ENCODE data around the gene MSRB3.
"Not testable (repeated sequence)": the region's sequence is repeated elsewhere in the genome, so short reads cannot be mapped to it uniquely, and the experiment has no call there.

Gene MSRB3

DNA sequence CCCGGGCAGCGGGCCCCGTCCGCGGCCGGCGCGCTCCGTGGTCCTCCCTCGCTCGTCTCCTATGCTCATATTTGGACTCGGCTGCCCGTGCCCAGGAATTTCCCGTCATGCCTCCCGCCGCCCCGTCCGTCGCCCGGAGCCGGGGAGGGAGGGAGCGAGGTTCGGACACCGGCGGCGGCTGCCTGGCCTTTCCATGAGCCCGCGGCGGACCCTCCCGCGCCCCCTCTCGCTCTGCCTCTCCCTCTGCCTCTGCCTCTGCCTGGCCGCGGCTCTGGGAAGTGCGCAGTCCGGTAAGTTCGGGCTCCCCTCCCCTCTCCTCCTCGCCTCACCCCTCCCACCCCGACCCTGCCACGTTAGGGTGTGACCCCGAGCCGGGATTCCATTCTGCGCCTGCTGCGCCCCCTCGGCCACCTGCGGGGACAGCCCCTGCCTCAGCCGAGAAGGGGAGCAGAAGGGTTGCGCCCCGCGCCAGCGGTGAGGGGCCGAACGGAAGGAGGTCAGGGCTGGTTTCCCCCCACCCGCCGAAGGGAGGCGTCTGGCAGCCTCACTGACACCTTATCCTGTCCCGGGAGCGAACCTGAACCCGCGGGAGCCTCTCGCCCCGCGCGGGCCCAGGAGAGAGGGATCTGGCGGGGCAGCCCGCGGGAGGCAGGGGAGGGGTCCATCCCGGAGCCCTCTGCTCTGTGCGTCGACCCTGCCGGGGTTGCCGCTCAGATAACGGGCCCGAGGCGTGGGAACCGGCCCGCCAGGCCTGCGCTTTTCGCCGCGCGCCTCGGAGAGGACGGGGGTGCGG lies at the start of gene MSRB3:
MSRB3 (plus strand) TSS at position 108 of the 793 bp plus-strand sequence. CDS start 29,897 bp downstream, outside the sequence.
- peak; percentile 85 for DNase-seq

DNA sequence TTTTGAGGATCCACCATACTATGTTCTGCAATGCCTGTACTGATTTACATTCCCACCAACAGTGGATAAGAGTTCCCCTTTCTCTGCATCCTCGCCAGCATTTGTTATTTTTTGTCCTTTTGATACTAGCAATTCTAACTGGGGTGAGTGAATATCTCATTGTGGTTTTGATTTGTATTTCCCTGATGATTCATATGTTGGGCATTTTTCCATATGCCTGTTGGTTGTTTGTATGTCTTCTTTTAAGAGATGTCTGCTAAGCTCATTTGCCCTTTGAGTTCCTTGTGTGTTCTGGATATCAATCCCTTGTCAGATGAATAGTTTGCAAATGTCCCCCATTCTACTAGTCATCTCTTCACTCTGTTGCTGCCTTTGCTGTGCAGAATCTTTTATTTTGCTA lies 49.0 kb upstream of the MSRB3 start:
- peak; percentile 73 for DNase-seq

DNA sequence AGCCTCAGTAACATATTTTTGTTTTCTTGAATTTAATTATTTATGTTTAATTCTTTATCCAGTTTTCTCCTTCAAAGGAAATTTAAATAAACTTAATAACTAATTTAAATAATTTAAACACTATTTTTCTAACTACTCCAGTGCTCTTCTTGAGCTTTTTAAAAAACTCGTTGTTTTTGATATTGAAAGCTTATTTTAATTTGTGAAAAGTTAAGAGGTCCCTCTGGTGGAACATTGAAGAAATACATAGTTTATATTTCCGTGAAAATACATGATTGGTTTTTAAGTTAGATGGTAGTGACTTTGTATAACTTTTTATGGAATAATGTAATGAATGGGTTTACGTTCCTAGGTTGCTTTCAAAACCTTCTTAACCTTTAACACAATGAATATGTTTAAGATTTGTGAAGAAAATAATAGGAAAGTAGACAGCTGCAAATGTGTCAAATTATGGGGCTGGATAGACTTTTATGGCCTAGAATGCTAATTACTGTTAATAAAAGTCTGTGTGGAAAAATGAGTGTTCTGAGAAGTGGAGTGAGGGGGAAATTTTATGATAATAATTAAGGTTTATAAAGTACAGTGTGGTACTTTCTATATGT lies 45.9 kb upstream of the MSRB3 start:
- DNase-seq: peak; percentile 17

DNA sequence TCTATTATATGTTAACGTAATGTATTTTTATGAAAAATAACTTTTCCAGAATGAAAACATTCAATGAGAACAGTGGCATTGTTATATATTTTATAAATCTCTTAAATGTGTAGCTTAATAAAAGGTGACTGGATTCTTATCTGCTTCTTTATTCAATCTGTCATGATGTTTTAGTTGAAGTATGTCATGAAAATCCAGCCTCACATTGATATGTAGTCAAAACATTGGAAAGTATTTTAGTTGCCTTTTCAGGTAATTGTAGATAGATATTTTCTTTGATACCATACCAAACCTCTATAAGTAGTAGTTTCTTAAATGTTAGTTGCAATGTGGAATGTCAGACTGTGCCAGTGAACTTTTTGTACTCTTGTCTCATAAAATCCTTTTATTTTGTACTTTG lies 41.3 kb upstream of the MSRB3 start:
- DNase-seq: no peak

DNA sequence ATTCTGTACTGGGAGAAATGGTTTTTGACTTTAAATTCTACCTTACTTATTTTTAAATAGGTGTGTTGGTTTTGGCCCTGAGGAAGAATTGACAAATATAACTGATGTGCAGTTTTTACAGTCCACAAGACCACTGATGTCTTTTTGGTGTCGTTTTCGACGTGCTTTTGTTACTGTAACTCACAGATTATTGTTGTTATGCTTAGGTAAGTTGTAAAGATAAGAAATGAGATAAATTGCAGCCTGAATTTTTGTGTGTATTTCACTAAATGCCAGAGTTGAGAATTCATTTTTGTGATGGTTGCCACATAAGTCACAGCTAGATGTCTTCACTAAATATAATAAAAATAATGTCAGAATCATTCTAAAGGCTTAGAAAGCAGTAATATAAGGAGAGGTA lies 39.9 kb upstream of the MSRB3 start:
- no peak for DNase-seq

DNA sequence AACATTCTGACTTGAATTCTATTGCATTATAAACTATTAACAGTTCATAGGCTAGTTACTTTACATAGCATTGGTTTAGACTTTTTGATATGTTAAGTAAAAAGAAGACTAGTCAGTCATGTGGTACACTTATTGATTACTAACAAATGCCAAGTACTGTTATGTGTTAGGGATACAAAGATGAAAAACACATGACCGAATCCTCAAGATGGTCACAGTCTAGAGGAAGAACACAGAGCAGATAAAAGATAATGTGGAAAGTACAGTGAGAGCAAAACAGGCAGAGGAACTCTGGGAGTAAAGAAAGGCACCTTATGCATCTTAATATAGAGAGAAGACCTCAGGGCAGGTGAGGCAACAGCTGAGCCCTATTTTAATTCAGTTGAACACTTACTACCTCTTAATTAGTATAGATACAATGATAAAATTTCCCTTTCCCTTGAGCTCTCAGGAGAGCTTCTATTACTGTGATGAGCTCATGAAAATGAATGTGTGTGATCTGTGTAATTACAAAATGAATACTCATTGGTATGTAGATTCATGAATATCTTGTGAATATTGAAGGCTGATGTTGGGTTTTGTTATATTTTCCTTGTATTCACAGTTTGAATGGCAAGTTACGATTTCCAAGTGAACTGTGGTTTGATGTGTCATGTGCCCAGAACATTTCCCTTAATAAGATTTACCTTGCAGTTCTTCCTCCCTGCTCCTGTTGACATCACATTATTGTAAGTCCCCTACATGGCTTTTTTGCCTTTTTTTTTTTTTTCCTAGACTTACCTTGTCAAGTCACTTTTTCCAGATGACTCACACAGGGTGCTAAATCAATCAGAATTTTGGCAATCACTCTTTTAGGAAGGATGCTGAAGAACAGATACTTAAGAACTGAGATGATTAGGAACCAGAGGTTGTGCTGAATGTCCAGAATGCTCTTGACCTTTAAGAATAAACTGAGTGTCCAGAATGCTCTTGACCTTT lies 29.5 kb upstream of the MSRB3 start:
- peak; percentile 8 for DNase-seq

DNA sequence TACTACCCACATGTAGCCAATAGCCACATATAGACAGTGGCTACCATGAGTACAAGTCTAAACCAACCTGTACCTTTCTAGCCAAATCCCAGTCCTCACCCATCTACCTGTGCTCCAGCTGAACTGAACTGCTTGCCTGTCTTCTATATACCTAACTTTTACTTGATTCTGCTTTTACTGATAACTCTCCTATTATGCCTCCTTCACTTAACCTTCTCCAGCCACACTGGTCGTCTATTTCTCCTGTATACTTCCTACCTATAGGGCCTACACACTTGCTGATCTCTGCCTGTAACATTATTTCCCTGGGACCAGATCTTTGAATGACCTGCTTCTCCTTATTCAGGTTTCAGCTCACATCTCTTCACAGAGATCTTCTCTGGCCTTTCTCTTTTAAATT lies 26.0 kb upstream of the MSRB3 start:
- no peak for DNase-seq

DNA sequence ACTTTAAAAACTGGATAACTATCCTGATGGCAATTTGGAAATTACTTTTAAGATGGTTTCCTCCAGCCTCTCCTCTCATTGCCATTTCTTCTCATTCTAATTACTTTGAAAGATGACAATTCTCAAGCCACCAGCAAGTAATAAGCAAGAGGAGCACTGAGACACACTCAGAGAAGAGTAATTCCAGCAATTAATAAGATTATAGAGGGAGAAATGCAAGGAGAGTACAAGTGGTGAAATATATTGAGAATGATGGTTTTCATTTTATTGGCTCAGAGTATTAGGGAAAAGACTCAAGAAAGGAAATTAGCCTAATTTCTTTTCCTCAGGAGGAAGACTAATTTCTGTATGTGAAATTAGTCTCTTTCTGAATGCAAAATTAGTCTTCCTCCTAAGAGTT lies 20.5 kb upstream of the MSRB3 start:
- no peak for DNase-seq

DNA sequence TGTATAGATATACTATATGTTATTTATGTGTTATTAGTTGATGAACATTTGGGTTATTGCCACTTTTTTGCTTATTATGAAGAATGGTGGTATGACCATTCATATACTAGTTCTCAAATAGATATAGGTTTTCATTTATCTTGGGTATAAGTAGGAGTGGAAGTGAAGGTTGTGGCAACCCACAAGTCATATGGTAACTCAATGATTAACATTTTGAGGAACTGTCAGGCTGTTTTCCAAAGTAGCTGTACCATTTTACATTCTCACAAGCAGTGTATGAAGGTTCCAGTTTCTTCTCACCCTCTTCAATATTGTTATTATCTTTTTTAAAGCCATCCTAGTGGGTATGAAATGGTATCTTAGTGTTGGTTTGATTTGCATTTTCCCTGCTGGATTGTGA lies 19.0 kb upstream of the MSRB3 start:
- DNase-seq: no peak

DNA sequence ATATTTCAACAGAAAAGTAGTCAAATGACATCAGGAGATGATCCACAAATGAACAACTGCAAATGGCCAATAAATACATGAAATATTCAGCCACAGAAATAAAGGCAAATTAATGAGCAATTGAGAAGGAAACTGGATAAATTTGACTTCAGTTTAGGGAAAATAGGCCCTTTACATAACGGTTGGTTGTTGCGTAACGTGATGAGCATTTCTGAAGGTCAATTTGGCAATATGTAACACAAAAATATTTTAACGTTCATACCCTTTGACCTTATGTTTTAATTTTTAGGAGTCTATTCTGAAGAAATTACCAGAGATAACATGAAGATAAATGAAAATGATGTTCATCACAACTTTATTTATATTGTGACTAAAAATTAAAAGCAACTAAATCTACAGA lies 14.7 kb upstream of the MSRB3 start:
- no peak for DNase-seq

DNA sequence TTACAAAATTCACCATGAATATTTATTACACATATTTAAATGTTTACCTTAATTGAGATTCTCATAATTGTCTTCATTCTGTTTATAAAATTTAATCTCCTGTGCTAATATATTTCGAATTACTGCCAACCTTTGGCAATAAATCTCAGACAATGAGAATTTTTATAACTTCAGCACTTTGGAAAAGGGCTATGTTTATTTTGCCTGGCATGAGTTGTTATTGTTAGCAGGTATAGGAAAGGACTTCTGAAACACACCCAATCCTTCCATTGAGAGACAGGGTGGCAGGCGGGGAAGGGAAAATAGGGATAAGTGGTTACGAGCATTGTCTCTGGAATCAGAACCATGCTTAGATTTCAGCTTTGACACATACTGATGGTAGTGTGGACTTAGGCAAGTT lies 12.1 kb upstream of the MSRB3 start:
- DNase-seq: no peak

DNA sequence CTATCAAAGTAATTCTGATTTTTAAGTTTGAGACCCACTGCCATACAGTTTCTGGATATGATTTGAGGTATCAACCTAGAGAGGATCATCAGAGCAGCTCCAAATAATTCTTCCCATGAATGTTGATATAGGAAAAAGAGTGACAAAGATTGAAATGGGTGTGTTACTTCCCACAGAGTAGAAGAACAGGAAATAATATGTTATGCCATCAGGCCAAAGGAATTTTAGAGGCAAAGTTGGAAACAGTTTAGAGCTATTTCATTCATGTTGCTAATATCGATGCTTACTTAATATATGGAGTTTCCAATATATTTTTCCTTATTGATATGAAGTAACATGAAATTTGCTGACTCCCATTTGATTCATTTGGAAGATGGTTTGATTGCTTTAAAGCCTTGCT lies 8.9 kb upstream of the MSRB3 start:
- peak; percentile 24 for DNase-seq

DNA sequence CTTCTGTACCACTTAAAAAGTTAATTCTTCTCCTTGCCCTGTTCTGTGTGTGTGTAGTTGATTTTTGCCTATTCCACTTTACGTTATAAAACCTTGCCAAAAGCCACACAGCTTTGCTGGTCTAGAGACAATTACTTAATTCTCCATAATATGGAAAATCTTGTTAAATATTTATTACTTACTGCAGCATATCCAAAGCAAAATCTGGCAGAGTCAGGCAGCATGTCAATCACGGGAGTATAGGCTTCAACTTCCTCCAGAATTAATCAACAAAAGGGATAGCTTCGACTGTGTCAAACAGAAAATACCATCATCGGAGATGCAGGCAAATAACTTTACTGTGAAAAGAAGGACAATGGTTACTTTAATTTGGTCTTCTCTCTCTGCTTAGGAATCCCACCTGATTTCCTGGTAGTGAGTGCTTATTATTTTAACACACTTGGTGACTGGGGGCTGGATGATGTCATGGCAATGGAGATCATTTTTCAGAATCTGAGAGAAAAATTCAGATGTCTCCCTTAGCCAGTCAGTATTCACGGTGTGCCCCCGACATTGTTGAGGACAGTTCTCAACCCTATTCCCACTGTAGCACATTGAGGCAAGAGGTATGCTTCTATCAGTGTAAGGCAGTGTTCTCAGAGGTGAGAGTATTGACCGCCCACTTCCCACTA lies 3.7 kb upstream of the MSRB3 start:
- DNase-seq: no peak

DNA sequence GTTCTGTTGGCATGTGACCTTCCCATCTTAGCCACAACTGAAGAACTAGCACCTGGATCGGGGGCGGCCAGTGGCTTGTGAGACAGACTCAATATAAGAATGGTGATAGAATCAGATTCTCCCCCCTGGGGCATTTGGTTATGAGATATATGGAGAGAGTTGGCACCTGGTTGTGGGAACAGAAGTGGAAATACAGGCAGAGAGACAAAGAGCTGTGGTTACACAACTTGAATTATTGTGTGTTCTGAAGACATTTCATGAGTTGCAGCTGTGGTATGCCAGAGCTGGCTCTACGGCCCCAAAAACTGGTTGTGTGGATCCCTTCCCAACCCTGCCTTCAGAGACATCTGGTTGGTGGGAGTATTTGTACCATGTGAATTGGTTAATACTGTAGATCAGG lies 2.9 kb upstream of the MSRB3 start:
- no peak for DNase-seq

DNA sequence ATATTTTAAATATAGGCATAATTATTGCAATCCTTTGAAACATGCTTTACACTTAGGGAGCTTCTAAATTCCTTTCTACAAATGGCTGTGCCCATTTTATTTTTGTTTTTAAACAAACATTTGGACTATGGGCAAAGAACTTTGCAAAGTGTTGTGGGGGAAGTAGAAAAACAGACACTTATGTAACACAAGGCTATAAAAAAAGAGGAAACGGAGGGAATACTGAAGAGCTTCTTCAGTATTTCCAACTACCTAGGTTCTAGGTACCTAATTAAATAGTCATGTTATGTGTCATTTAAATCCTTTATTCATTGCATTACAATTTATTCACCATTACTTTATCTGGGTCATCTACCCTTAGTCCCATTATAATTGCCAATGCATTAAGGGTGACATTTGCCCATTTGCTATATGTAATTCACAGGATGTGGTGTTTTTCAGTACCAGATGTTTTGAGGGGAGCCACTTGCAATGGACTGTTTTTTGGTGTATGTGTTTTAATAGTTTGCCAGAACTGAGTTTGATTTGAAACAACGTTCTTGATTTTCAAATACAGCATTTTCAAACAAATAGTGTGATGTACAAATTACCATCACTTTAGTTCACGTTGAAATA lies 1.5 kb upstream of the MSRB3 start:
- no peak for DNase-seq

DNA sequence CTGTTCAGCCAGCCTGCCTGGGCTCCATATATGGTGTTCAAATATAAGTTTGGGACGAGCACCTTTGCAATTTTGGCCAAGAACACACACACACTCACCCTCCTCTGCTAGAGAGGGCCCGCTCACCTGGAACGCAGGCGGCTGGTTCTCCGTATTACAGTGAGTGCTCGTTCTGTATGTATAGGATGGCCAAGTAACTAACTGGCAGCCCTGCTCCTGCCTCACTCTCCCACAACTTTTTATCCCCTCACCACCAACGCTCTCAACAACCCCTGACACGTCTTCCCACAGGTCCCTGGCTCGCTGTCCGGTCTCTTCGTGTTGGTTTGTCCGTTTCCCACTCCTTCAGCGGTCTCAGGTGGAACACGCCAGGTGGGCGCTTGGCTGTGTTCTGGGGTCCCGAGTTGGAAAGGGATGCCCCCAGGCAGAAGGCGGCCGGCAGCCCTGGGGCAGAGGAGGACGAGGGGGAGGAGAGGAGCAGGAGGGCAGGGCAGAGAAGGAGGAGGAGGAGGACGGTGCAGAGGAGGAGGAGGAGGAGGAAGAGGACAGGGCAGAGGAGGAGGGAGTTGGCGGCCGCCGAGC lies 398 bp upstream of the MSRB3 start:
- DNase-seq: no peak

DNA sequence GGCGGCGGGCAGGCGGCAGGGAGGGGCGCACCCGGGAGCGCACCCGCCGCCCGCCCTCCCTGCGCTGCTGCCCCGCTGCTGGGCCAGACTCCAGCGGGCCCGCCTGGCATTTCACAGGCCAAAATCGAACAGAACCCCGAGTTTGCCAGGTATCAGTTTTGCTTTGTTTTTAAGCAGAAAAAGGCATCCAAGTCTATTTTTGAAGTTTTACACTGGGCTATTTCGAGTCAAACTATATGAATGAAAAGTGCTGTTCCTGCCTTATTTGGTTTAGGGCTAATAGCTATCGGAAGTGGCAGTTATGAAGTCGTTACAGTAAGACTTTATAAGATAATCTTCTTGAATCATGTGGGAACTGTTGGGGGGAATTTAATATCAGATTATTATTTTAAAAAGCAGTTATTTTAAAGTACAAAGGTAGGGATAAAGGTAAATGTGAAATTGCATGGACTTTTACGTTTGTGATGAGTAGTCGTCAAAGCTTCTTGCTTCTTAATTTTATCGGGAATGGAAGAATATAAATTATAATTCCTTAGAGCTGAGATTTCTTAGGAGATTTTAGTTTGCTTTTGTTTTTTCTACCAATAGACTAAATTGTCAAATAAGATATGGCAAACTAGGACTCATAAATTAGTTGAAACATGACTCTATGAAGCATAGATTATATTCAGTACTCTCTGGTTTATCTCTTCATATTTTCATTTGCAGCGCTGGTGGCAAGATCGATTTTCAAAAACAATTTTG lies 1.1 kb downstream of the MSRB3 start:
- no peak for DNase-seq

DNA sequence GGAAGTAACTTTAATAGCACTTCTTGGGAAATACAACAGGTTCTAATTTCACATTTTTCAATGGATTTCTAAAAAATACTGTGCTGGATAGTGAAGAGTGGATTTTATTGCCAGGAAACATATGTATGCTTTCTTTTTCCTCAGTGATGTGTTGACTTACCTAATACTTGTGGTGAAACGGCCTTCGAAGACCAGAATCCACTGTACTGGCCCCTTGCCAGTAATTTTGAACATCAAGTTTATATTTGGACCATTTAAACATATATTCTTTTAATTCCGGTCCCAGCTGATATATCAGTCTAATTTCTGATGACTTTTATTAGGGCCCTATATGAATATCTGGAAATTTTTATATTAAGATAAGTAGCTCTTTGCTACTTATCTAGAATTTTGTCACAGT lies 1.8 kb downstream of the MSRB3 start:
- peak; percentile 19 for DNase-seq

DNA sequence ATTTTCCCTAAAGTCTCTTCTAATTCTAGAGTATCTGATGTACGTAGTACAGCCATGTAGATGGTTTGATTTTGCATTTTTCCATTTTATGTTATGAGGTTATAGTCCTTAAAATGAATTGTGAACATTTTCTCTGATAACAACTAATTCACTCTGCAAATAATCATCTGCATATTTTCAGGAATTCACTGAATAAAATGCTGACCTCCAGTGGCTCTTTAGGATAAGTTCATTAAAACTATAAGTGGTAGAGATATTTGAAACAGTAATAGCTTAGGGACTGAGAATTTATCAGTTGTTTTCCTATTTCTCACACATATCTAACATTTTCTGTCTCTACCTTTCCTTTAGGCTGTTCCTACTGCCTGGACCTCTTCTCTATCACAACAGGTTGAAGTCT lies 4.4 kb downstream of the MSRB3 start:
- DNase-seq: no peak

DNA sequence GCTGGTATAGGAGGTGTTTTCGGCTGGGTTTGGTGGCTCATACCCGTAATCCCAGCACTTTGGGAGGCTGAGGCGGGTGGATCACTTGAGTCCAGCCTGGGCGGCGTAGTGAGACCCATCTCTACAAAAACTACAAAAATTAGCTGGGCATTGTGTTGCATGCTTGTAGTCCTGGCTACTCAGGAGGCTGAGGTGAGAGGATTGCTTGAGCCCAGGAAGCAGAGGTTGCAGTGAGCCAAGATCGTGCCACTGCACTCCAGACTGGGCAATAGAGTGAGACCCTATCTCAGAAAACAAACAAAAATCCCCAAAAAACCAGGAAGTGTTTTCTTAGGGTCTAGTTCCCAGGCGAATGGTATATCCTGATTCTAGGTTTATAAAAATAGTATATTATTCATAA lies 7.0 kb downstream of the MSRB3 start:
- not testable (repeated sequence) for DNase-seq

DNA sequence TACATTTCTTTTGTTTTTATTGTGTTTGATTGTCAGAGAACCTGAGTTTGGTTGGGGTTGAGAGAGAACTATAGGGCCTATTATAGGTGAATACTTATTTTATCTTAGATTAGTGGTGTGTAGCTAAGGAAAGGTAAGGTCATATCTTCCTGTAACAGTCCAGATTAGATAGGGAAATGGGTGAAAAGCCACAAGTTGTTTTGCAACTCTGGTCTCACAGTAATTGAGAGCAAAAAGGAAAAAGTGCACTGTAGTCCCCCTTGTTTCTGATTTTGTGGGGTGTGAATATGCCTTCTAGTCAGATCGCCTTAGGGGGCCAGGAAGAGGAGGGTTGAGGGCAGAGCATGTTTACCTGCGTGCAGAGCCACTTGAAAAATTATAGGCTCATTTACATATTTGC lies 8.9 kb downstream of the MSRB3 start:
- DNase-seq: no peak
